ENCODE measurements around the gene LAP3. TPM values are rescaled to one million over a fixed set of nuclear protein-coding genes. Genes with fewer than 3 reads are reported as not detected.

The LAP3 gene
- total RNA-seq, 2 experiments from 2014 or later, result 101 to 111 TPM

- no TSS peak for BruUV-seq (replicated peaks)
- POLR2A ChIA-PET, result interaction anchor here (1.1 kb wide), 1 partner anchor 40 kb away, joined by 4 read pairs; no protein-coding TSS in a partner anchor
- intact Hi-C loops (cut with micrococcal nuclease; ENCODE audit: unreplicated experiment), result loop anchor here (5.0 kb wide), 2 partner anchors 58 to 957 kb away; partner anchors contain the start of gene LAP3
- no peak overlapping the region for H2AFZ ChIP-seq (ENCODE audit: low read length)
- H3K4me2 ChIP-seq (ENCODE audit: low read length), result no peak overlapping the region
- H3K4me3 ChIP-seq (ENCODE audit: low read depth, low read length, poor library complexity, severe bottlenecking), result no peak overlapping the region
- no peaks in the 10 kb centered on the region for H4K20me1 ChIP-seq (ENCODE audit: insufficient read depth, low read length)
- peaks cover 73% of the 10 kb centered on the region for H3K36me3 ChIP-seq (ENCODE audit: insufficient read depth, low read length)
- CTCF ChIA-PET (ENCODE audit: unreplicated experiment), result no interaction called here
- no peaks in the 10 kb centered on the region for H3K9me3 ChIP-seq (ENCODE audit: low read length)
- DNase-seq (ENCODE audit: low spot score), result no peak
- no peaks in the 10 kb centered on the region for H3K4me1 ChIP-seq (ENCODE audit: insufficient read depth, low read length, poor library complexity, severe bottlenecking)
- no peaks in the 10 kb centered on the region for H3K9me2 ChIP-seq (ENCODE audit: insufficient read depth, low read length)
- H3K27ac ChIP-seq (ENCODE audit: low read depth, low read length, poor library complexity, severe bottlenecking), result no peak overlapping the region
- TF ChIP-seq, protein P1, sequence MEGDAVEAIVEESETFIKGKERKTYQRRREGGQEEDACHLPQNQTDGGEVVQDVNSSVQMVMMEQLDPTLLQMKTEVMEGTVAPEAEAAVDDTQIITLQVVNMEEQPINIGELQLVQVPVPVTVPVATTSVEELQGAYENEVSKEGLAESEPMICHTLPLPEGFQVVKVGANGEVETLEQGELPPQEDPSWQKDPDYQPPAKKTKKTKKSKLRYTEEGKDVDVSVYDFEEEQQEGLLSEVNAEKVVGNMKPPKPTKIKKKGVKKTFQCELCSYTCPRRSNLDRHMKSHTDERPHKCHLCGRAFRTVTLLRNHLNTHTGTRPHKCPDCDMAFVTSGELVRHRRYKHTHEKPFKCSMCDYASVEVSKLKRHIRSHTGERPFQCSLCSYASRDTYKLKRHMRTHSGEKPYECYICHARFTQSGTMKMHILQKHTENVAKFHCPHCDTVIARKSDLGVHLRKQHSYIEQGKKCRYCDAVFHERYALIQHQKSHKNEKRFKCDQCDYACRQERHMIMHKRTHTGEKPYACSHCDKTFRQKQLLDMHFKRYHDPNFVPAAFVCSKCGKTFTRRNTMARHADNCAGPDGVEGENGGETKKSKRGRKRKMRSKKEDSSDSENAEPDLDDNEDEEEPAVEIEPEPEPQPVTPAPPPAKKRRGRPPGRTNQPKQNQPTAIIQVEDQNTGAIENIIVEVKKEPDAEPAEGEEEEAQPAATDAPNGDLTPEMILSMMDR (conservative IDR thresholded peaks at IDR 0.05; ENCODE audit: low read length), result no peak
- H3K79me2 ChIP-seq (ENCODE audit: insufficient read depth, low read depth, low read length), result no peaks in the 10 kb centered on the region
Measured at GRCh38 chr4:17635056-17635455, 58.1 kb downstream of the LAP3 start.

- Histone ChIP-seq H3K79me2 (ENCODE audit: insufficient read depth, low read depth, low read length) (no peaks in the 10 kb centered on the region), H3K4me3 (ENCODE audit: low read depth, low read length, poor library complexity, severe bottlenecking) (no peak overlapping the region), H4K20me1 (ENCODE audit: insufficient read depth, low read length) (no peaks in the 10 kb centered on the region), H3K4me2 (ENCODE audit: low read length) (no peak overlapping the region), H3K9me3 (ENCODE audit: low read length) (no peaks in the 10 kb centered on the region), H3K4me1 (ENCODE audit: insufficient read depth, low read length, poor library complexity, severe bottlenecking) (no peaks in the 10 kb centered on the region), H3K36me3 (ENCODE audit: insufficient read depth, low read length) (peaks cover 64% of the 10 kb centered on the region), H3K27ac (ENCODE audit: low read depth, low read length, poor library complexity, severe bottlenecking) (no peak overlapping the region), H3K9me2 (ENCODE audit: insufficient read depth, low read length) (no peaks in the 10 kb centered on the region), H2AFZ (ENCODE audit: low read length) (no peak overlapping the region)
- CTCF ChIA-PET (ENCODE audit: unreplicated experiment), result interaction anchor here (1.3 kb wide), 1 partner anchor 87 kb away, joined by 3 read pairs; no protein-coding TSS in a partner anchor
- no peak for TF ChIP-seq EZH2phosphoT487 (IDR thresholded peaks at IDR 0.05; ENCODE audit: borderline replicate concordance, low read depth, low read length)
- TF ChIP-seq, protein P1 (conservative IDR thresholded peaks at IDR 0.05; ENCODE audit: low read length), result no peak
- no TSS peak for BruUV-seq (replicated peaks)
- POLR2A ChIA-PET, result interaction anchor here (0.9 kb wide), 1 partner anchor 10 kb away, joined by 4 read pairs; no protein-coding TSS in a partner anchor
- no peak for DNase-seq (ENCODE audit: low spot score)
- intact Hi-C loops (cut with micrococcal nuclease; ENCODE audit: unreplicated experiment), result loop anchor here (1.0 to 5.0 kb wide), 3 partner anchors 59 to 956 kb away; partner anchors contain the start of gene LAP3
Measured at GRCh38 chr4:17636341-17636695, 59.3 kb downstream of the LAP3 start.
